SKM-1 treated with dmso at 0.1 percent for 144 hours (cell line): Measurements from ENCODE around the gene EVC2.

ENCODE experiments used
- DNase-seq: peaks from one replicate; lab custom pipeline; 2025; ENCODE audit not compliant: unreplicated experiment; lab: John Stamatoyannopoulos, UW

The EVC2 gene

GRCh38 chr4:5715357-5715756 is 7.0 kb upstream of the EVC2 start:
- DNase-seq, result no peak

DNA sequence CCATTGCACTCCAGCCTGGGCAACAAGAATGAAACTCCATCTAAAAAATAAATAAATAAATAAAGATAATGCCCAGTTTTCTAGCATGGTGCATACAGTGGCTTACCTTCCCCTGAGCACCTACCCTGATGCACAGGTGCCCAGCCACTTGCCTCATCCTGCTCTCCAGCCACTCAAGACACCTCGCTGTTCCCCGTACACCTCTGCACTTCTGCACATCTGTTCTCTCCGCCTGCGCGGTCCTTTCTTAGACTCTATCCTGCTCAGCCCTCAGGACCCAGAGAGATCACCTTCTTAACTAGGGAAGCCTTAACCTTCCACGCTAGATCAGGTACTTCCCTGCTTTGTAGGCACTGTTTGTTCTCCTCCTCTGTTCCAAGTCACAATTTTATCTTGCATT is 5.5 kb upstream of the EVC2 start:
- DNase-seq, result no peak

GRCh38 chr4:5712931-5713330 is 4.6 kb upstream of the EVC2 start:
- DNase-seq, result no peak

DNA sequence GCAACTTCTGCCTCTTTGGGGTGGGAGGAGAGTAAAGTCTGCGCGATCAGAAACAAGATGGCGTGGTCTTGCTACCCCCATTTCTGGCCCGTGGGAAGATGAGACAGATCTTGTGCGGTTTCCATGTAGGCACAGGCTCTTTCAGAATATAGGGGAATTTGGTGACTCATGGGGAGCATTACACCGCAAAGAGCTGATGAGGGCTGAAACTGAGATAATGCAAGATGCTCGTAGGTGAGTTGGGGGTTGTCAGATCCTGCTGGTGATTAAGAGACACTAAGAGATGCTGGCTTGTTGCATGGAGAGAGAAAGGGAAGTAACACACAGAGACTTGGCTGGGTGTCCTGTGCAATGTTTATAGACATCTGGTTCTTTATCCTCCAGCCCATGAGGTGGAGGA is 4.2 kb upstream of the EVC2 start:
- no peak for DNase-seq

- no peak for DNase-seq
Observed at GRCh38 chr4:5711479-5712184, 3.3 kb upstream of the EVC2 start.

GRCh38 chr4:5710961-5711478 is 2.7 kb upstream of the EVC2 start, which contains the start of gene EVC:
TSS of gene EVC (plus strand) at chr4:5711201. CDS start at chr4:5711381, 180 bp downstream.
- DNase-seq, result peak; percentile 46

GRCh38 chr4:5710065-5710960 is 2.0 kb upstream of the EVC2 start:
- no peak for DNase-seq

- no peak for DNase-seq
Observed at GRCh38 chr4:5709207-5709575, 832 bp upstream of the EVC2 start.

DNA sequence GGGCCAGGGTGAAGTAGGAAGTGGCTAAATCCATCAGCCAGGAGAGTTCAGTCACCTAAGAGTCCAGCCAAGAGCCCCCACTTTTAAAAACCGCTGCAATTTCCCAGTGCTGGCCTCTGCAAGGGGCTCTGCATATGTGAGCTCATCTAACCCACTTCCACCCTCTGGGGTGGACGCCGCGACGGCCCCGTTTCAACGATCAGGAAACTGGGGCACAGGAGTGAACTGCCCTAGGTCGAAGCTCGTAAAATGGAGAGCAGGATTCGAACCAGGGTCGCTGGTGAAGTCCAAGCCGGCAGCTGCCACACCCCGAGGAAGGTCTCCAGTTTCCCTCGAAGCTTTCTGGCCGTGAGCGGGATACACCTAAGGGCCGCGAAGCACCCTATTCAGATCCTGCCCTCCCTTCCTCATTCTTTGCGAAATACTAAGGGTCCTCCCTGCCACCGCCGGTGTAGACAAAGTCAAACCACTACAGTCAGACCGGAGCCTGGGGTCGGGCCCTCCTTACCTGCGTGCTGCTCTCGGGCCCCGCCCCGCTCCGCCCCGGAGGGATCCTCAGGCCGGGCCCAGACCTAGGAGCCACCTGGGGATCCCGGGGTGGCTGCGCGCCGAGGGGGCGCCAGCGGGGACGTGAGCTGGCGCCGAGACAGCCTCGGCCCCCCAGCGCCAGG is 446 bp downstream of the EVC2 start:
- DNase-seq, result peak; percentile 6

- DNase-seq, result no peak
Observed at GRCh38 chr4:5707366-5707765, 993 bp downstream of the EVC2 start.

DNA sequence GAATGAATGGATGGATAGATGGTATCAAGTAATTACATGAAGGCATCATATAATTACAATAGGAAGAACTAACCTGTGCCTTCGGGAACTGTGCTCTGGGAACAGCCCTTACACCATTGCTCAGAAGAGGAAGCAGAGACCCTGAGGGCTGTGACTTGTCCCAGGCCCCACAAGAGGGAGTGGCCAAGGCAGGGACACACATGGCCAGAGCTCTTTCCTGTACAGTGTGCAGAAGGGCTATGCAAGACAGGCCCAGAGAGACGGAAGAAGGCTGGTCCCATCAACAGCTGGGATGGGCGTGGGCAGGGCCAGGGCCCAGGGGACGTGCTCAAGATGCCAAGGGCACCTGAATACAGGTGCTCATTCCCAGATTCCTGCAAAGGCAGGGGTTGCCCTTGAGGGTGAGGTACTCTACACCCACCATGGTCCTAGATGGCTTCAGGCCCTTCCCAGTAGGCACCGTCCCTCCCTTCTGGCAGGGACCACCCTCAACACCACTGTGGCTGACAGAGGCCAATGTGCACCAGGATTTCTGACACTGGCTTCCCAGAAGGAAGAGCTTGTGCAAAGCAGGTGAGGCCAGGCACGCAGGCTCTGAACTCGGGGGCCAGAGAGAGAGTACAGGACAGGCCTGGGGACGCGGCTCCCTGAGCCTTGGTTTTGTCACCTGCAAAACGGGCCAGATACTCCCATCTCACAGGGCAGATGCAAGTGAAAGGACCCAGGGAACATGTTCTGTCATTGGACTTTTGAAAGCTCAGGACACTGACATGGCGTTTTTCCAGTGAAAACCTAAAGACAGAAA is 1.7 kb downstream of the EVC2 start:
- no peak for DNase-seq

- DNase-seq, result no peak
Observed at GRCh38 chr4:5705647-5706320, 2.6 kb downstream of the EVC2 start.

DNA sequence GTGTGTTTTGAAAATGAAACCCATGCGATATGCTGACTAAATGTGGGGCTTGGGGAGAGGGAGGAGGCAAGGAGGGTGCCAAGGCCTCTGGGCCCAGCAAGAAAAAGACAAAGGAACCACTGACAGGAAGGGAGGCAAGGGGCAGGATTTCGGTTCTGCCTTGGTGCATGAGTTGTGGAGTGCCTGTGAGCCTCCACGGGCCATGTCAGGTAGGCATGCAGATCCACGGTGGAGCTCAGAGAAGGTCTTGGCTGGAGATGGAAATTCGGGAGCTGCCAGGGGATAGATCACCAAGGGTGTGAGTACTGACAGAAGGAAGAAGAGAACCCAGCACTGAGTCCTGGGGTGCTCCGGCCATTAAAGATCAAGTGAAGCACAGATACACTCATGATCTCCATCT is 4.1 kb downstream of the EVC2 start:
- no peak for DNase-seq

DNA sequence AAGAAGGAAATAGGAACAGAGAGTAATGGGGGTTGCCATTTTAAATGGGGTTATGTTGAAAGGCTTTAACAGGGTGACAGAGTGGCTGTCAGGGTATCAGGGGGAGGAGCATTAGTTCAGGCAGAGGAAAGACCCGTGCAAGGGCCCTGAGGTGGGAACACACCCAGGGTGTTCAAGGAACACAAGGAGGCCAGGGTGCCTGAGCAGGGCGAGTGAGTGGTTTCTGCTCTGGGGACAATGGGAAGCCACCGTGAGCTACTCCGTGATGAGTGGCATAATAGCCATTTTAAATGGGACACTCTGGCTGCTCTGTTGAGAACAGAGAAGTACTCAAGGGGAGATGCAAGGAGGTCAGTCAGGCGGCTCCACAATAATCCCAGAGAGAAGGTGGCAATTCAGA is 4.5 kb downstream of the EVC2 start:
- no peak for DNase-seq

DNA sequence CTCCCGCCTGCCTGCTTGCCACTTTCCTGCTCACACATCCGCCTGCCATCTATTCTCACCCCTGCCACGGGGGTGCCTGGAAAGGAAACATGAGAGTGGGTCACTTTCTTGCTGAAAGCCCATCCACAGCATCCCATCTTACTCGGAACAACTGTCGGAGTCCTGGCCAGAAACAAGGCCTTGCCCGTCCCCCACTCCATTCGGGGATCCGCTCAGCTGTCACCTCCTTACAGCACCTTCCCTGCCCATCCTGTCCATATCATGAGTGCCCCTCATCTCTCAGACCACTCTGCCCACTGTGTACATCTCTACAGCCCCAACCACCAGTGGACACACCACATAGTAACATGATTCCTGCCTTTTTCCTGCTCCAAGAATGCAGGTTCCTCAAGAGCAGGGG is 6.4 kb downstream of the EVC2 start:
- no peak for DNase-seq

- no peak for DNase-seq
Observed at GRCh38 chr4:5700459-5700858, 7.9 kb downstream of the EVC2 start.

GRCh38 chr4:5696341-5696740 is 12.0 kb downstream of the EVC2 start:
- no peak for DNase-seq

- no peak for DNase-seq
Observed at GRCh38 chr4:5693871-5694270, 14.5 kb downstream of the EVC2 start.

DNA sequence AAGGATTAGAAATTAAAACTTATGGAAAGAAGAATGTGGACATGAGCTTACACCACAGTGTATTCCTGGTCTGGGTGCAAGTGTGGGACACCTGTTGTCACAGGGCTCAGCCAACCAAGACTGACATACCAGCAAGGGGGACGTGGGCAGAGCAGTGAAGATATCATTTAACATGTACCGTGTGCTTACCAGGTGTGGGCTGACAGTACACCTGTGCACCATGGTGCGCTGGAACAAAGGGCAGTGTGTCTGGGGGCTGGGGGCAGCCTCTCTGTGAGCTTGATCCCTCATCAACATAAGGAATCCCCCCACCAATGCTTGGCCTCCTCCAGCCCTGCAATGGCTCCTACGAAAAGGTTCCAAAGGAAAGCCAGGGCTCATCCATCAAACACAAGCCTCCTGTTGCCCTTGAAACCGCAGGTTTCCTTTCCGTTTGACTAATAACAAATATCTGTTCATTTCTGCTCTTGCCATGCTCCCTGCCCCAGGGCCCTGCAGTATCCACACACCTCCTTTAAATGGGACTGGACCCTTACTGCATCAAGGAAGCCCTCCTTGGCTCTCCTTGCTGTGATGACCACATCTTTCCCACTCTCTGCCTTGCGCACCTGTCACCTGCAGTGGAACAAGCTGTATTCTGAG is 16.7 kb downstream of the EVC2 start:
- DNase-seq, result no peak

DNA sequence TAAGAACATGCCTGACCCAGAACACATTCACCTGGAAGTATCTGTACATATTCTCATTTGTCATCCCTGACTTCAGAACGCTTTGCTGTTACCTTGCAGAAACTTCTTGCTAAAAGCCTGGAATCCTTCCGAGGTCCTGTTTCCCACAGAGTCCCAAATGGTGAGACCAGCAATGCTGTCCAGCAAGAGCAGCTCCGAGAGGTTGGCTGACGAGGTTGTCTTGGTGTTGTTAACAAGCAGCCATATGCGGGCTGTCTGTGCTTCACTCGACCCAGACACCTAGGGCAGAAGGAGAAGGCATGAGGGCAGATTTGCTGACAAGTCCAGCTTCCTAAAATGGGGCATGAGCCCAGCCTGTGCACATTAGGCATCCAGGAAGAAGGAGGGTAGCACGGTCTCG is 19.3 kb downstream of the EVC2 start:
- DNase-seq, result no peak
